Neural crest cell (in vitro differentiated cells): ENCODE data around the gene CCDC78. TPM values are rescaled to one million over a fixed set of nuclear protein-coding genes. Genes with fewer than 3 reads are reported as not detected.
"Not testable (repeated sequence)": the region's sequence is repeated elsewhere in the genome, so short reads cannot be mapped to it uniquely, and the experiment has no call there.

ENCODE experiments used
- DNase-seq: peaks from one replicate; pipeline ENCODE4 v3.0.0; 2021; ENCODE audit warnings: low read depth, mixed read lengths, low spot score
- H3K27ac Mint-ChIP-seq: one replicate; pipeline ENCODE4 v1.8.0; 2021; ENCODE audit warnings: mild to moderate bottlenecking, mixed read lengths; ENCODE audit not compliant: unreplicated experiment
- H3K27me3 Mint-ChIP-seq: 2 replicates; pipeline ENCODE4 v1.8.0; 2021; ENCODE audit warnings: low read depth, mild to moderate bottlenecking, mixed read lengths
- H3K36me3 Mint-ChIP-seq: 2 replicates; pipeline ENCODE4 v1.8.0; 2021; ENCODE audit warnings: low read depth, mild to moderate bottlenecking, mixed read lengths
- H3K4me1 Mint-ChIP-seq: 2 replicates; pipeline ENCODE4 v1.8.0; 2021; ENCODE audit warnings: mixed read lengths
- H3K4me3 Mint-ChIP-seq: one replicate; pipeline ENCODE4 v1.8.0; 2021; ENCODE audit warnings: mild to moderate bottlenecking, mixed read lengths
- H3K9me3 Mint-ChIP-seq: 2 replicates; pipeline ENCODE4 v1.8.0; 2021; ENCODE audit warnings: mixed read lengths
- total RNA-seq: library from RNA; stranded (reverse); gene quantifications from 2 replicates; pipeline ENCODE4 v1.2.1, GENCODE V29; 2021
- TF ChIP-seq, protein P1 (sequence below): fragments of 200-600 bp; sonication (generic); conservative IDR thresholded peaks from 2 replicates; pipeline ENCODE4 v1.5.0; 2021; ENCODE audit warnings: antibody characterized with exemption, mild to moderate bottlenecking

Gene CCDC78
- total RNA-seq, 1 donor from 2014 or later: 7.0 TPM

- Mint-ChIP-seq H3K27me3 (peaks cover 3% of the 10 kb centered on the region), H3K27ac (no peak overlapping the region), H3K36me3 (no peaks in the 10 kb centered on the region)
Measured at GRCh38 chr16:759110-759910, 33.1 kb upstream of the CCDC78 start.

DNA sequence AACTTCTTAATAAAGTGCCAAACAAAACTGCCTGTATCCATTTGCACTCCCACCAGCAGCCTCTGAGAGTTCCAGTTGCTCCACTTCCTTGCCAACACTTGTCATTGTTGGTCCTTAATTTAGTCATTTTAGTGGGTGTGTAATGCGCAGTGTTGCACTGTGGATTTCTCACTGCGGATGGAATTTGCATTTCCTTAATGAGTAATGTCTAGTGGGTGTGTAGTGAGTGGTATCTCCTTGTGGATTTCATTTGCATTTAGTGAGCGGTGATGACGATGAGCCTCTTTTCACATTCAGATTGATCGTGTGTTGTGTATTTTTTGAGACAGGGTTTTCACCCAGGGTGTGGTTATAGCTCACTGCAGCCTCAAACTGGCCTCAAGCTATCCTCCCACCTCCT lies 30.2 kb upstream of the CCDC78 start:
- no peak for DNase-seq
- TF ChIP-seq, protein P1, sequence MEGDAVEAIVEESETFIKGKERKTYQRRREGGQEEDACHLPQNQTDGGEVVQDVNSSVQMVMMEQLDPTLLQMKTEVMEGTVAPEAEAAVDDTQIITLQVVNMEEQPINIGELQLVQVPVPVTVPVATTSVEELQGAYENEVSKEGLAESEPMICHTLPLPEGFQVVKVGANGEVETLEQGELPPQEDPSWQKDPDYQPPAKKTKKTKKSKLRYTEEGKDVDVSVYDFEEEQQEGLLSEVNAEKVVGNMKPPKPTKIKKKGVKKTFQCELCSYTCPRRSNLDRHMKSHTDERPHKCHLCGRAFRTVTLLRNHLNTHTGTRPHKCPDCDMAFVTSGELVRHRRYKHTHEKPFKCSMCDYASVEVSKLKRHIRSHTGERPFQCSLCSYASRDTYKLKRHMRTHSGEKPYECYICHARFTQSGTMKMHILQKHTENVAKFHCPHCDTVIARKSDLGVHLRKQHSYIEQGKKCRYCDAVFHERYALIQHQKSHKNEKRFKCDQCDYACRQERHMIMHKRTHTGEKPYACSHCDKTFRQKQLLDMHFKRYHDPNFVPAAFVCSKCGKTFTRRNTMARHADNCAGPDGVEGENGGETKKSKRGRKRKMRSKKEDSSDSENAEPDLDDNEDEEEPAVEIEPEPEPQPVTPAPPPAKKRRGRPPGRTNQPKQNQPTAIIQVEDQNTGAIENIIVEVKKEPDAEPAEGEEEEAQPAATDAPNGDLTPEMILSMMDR: no peak
- Mint-ChIP-seq H3K9me3 (peaks cover 3% of the 10 kb centered on the region), H3K27me3 (peaks cover 8% of the 10 kb centered on the region), H3K4me3 (no peak overlapping the region), H3K36me3 (no peaks in the 10 kb centered on the region), H3K4me1 (peaks cover 14% of the 10 kb centered on the region), H3K27ac (no peak overlapping the region)

More at GRCh38 chr16:759110-759910, 33.1 kb upstream of the CCDC78 start:
- DNase-seq: no peak
- Mint-ChIP-seq H3K9me3 (peaks cover 3% of the 10 kb centered on the region), H3K4me3 (no peak overlapping the region), H3K4me1 (no peaks in the 10 kb centered on the region)
- TF ChIP-seq, protein P1: no peak

DNA sequence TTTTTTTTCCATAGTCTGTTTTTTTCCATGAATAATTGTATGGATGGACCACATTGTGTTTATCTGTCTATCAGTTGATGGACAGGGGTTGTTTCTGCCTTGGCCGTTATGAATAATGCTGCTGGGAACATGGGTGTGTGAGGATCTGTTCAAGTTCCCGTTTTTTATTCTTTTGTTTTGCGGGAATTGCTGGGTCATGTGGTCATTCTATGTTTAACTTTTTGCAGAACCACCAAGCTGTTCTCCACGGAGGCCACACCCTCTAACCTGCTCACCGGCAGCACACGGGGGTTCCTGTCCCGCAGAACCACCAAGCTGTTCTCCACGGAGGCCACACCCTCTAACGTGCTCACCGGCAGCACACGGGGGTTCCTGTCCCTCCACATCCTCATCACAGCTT lies 28.4 kb upstream of the CCDC78 start:
- Mint-ChIP-seq H3K9me3 (peaks cover 3% of the 10 kb centered on the region), H3K36me3 (no peaks in the 10 kb centered on the region), H3K27ac (no peak overlapping the region), H3K27me3 (peaks cover 8% of the 10 kb centered on the region), H3K4me1 (peaks cover 18% of the 10 kb centered on the region), H3K4me3 (no peak overlapping the region)
- TF ChIP-seq, protein P1: no peak
- DNase-seq: no peak

DNA sequence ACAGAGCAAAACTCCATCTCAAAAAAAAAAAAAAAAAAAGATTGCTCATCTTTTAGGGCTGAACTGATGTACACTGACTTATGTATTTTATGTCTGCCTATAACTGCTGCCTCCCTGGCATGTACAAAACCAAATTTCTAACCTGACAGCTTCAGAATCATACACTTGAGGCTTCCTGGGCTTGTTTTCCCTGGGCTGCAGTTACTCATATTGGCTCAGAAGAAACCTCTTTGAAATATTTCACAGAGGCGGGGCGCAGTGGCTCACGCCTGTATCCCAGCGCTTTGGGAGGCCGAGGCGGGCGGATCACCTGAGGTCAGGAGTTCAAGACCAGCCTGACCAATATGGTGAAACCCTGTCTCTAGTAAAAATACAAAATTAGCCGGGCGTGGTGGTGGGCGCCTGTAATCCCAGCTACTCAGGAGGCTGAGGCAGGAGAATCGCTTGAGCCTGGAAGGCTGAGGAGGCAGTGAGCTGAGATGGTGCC lies 27.9 kb upstream of the CCDC78 start:
- not testable (repeated sequence) for H3K36me3 Mint-ChIP-seq, DNase-seq, H3K27me3 Mint-ChIP-seq, H3K27ac Mint-ChIP-seq, H3K9me3 Mint-ChIP-seq
- H3K4me3 Mint-ChIP-seq: peak overlapping the region; percentile 47
- peaks cover 18% of the 10 kb centered on the region for H3K4me1 Mint-ChIP-seq

DNA sequence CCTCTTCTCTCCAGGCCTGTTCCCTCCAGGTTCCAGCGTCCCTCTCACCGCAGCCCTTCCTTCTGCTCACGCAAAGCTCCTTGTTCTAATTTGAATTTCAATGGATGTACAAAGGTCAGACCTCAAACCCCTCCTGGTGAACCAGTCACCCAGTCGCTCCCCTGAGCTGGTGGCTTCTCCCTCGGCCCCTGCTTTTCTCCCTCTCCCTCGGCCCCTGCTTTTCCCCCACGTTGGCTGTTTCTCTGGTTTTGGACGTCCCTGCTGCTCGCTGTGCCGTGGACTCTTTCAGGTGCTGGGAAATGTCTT lies 25.7 kb upstream of the CCDC78 start:
- H3K27me3 Mint-ChIP-seq: peaks cover 8% of the 10 kb centered on the region
- no peak overlapping the region for H3K27ac Mint-ChIP-seq
- peaks cover 3% of the 10 kb centered on the region for H3K9me3 Mint-ChIP-seq
- H3K36me3 Mint-ChIP-seq: no peaks in the 10 kb centered on the region
- peaks cover 18% of the 10 kb centered on the region for H3K4me1 Mint-ChIP-seq
- TF ChIP-seq, protein P1: no peak
- DNase-seq: no peak
- no peak overlapping the region for H3K4me3 Mint-ChIP-seq
